GM19452 (cell line): ENCODE results near the gene GATB.

ENCODE experiments used
- ATAC-seq: cut with Tn5 transposase; IDR thresholded peaks from one replicate; pipeline ENCODE4 v1.9.1; 2021; ENCODE audit not compliant: unreplicated experiment

GATB gene

GRCh38 chr4:151760712-151761661 lies at the start of gene GATB:
TSS of gene GATB (minus strand) at chr4:151761007. CDS start at chr4:151760982, 25 bp downstream.
- ATAC-seq = peak; percentile 100

- ATAC-seq = no peak
These were observed 49.7 kb upstream of the GATB start for GRCh38 chr4:151810476-151810875.

- no peak for ATAC-seq
These were observed 48.9 kb upstream of the GATB start for GRCh38 chr4:151809716-151810115.

- no peak for ATAC-seq
These were observed 47.7 kb upstream of the GATB start for GRCh38 chr4:151808542-151808941.

GRCh38 chr4:151808120-151808529 lies 47.3 kb upstream of the GATB start:
- no peak for ATAC-seq

- ATAC-seq = no peak
These were observed 46.4 kb upstream of the GATB start for GRCh38 chr4:151807220-151807619.

- no peak for ATAC-seq
These were observed 45.7 kb upstream of the GATB start for GRCh38 chr4:151806511-151806927.

GRCh38 chr4:151804821-151805220 lies 44.0 kb upstream of the GATB start:
- ATAC-seq = no peak

- ATAC-seq = no peak
These were observed 43.4 kb upstream of the GATB start for GRCh38 chr4:151804086-151804630.

- no peak for ATAC-seq
These were observed 42.4 kb upstream of the GATB start for GRCh38 chr4:151803246-151803645.

- ATAC-seq = no peak
These were observed 41.0 kb upstream of the GATB start for GRCh38 chr4:151801547-151802516.

GRCh38 chr4:151799417-151800012 lies 38.7 kb upstream of the GATB start:
- ATAC-seq = no peak

GRCh38 chr4:151798678-151799416 lies 38.0 kb upstream of the GATB start:
- ATAC-seq = peak; percentile 92

GRCh38 chr4:151797853-151798252 lies 37.0 kb upstream of the GATB start:
- ATAC-seq = no peak

GRCh38 chr4:151797131-151797530 lies 36.3 kb upstream of the GATB start:
- ATAC-seq = no peak

- ATAC-seq = no peak
These were observed 35.3 kb upstream of the GATB start for GRCh38 chr4:151796106-151796505.

GRCh38 chr4:151792995-151793394 lies 32.2 kb upstream of the GATB start:
- ATAC-seq = no peak

- no peak for ATAC-seq
These were observed 31.7 kb upstream of the GATB start for GRCh38 chr4:151792530-151792929.

GRCh38 chr4:151788021-151788420 lies 27.2 kb upstream of the GATB start:
- no peak for ATAC-seq

- ATAC-seq = no peak
These were observed 25.3 kb upstream of the GATB start for GRCh38 chr4:151786158-151786495.
